Testis (tissue), 2 donors: ENCODE measurements around the gene SLC22A8.

Experiments used
- POLR2A ChIP-seq: fragments of 450-650 bp; IDR thresholded peaks from one replicate; pipeline ENCODE4 v1.6.1; 2017; ENCODE audit warnings: antibody characterized with exemption, mild to moderate bottlenecking, moderate library complexity
- TF ChIP-seq, protein P1 (sequence below), 3 experiments: fragments of 450-650 bp in 2 of 3; fragments of 200-600 bp in 1 of 3; sonication (generic) in 1 of 3; IDR thresholded peaks; one replicate each; pipeline ENCODE4 v1.5.1; 2016 to 2019; ENCODE audit warnings: antibody characterized with exemption in 3 of 3, mild to moderate bottlenecking in 2 of 3, moderate library complexity in 1 of 3

- no peak for TF ChIP-seq POLR2A
- TF ChIP-seq, protein P1, sequence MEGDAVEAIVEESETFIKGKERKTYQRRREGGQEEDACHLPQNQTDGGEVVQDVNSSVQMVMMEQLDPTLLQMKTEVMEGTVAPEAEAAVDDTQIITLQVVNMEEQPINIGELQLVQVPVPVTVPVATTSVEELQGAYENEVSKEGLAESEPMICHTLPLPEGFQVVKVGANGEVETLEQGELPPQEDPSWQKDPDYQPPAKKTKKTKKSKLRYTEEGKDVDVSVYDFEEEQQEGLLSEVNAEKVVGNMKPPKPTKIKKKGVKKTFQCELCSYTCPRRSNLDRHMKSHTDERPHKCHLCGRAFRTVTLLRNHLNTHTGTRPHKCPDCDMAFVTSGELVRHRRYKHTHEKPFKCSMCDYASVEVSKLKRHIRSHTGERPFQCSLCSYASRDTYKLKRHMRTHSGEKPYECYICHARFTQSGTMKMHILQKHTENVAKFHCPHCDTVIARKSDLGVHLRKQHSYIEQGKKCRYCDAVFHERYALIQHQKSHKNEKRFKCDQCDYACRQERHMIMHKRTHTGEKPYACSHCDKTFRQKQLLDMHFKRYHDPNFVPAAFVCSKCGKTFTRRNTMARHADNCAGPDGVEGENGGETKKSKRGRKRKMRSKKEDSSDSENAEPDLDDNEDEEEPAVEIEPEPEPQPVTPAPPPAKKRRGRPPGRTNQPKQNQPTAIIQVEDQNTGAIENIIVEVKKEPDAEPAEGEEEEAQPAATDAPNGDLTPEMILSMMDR (IDR thresholded peaks at IDR 0.05): peak; percentile 99 to 100 (median 99)
Measured at GRCh38 chr11:63023841-63024648, 8.4 kb upstream of the SLC22A8 start.
